ENCODE measurements around the gene TMEM203.

TMEM203 gene

GRCh38 chr9:137164370-137165249 lies 40.8 kb downstream of the TMEM203 start:
- no peak for TF ChIP-seq ZFX (IDR thresholded peaks at IDR 0.05)
- TF ChIP-seq CTCF (conservative IDR thresholded peaks at IDR 0.05): no peak

GRCh38 chr9:137163805-137164204 lies 41.6 kb downstream of the TMEM203 start:
- H3K27ac ChIP-seq: no peak overlapping the region
- no peak for TF ChIP-seq CTCF (conservative IDR thresholded peaks at IDR 0.05)
- TF ChIP-seq ZFX (IDR thresholded peaks at IDR 0.05): no peak

More at GRCh38 chr9:137164370-137165249, 40.8 kb downstream of the TMEM203 start:
- H3K27ac ChIP-seq: no peak overlapping the region

GRCh38 chr9:137163365-137163715 lies 42.1 kb downstream of the TMEM203 start:
- no peak for TF ChIP-seq ZFX (IDR thresholded peaks at IDR 0.05)
- no peak for TF ChIP-seq CTCF (conservative IDR thresholded peaks at IDR 0.05)
- H3K27ac ChIP-seq: no peak overlapping the region

- TF ChIP-seq CTCF (conservative IDR thresholded peaks at IDR 0.05) (no peak), ZFX (IDR thresholded peaks at IDR 0.05) (no peak)
These were observed 42.7 kb downstream of the TMEM203 start for GRCh38 chr9:137162505-137163364.

GRCh38 chr9:137161558-137162486 lies 43.6 kb downstream of the TMEM203 start:
- TF ChIP-seq ZFX (IDR thresholded peaks at IDR 0.05) (no peak), CTCF (conservative IDR thresholded peaks at IDR 0.05) (no peak)
- no peak overlapping the region for H3K27ac ChIP-seq

More at GRCh38 chr9:137162505-137163364, 42.7 kb downstream of the TMEM203 start:
- H3K27ac ChIP-seq: no peak overlapping the region

- no peak overlapping the region for H3K27ac ChIP-seq
- no peak for TF ChIP-seq CTCF (conservative IDR thresholded peaks at IDR 0.05)
- no peak for TF ChIP-seq ZFX (IDR thresholded peaks at IDR 0.05)
These were observed 44.5 kb downstream of the TMEM203 start for GRCh38 chr9:137160716-137161557.
